Caco-2 (cell line): Measurements from ENCODE around the gene AUTS2. TPM values are rescaled to one million over a fixed set of nuclear protein-coding genes. Genes with fewer than 3 reads are reported as not detected.

ENCODE experiments used
- BruUV-seq: library from RNA; stranded (reverse); fragments of 400-500 nt; replicated peaks from 2 replicates; lab custom pipeline; 2021; lab: Mats Ljungman, UMichigan
- CTCF ChIA-PET: fragments of 300-600 bp; sonication (Branson Sonifier 250); formaldehyde crosslinking; loops from one replicate; lab custom pipeline; 2022; ENCODE audit warnings: antibody characterized with exemption; lab: Charles Lee
- POLR2A ChIA-PET: fragments of 300-600 bp; sonication (Branson Sonifier 250); formaldehyde crosslinking; loops from one replicate; lab custom pipeline; 2022; ENCODE audit warnings: antibody characterized with exemption; lab: Charles Lee
- DNase-seq, 2 experiments: peaks; one replicate each; pipeline versions ENCODE4 v3.0.0 to v3.0.0-alpha.2; 2020 to 2022
- H3K27me3 ChIP-seq: replicated peaks from 2 replicates; pipeline ENCODE4 v1.6.0; 2011; ENCODE audit warnings: low read length; ENCODE audit not compliant: control insufficient read depth, insufficient read depth
- H3K36me3 ChIP-seq: 2 replicates; pipeline ENCODE4 v1.5.1; 2011; ENCODE audit warnings: low read length; ENCODE audit not compliant: control insufficient read depth, insufficient read depth
- H3K4me1 ChIP-seq: fragments of 250-450 bp; sonication (Bioruptor Pico); 2 replicates; pipeline ENCODE4 v1.5.1; 2020; ENCODE audit warnings: mild to moderate bottlenecking
- H3K4me3 ChIP-seq: 2 replicates; pipeline ENCODE4 v1.5.1; 2011; ENCODE audit warnings: low read depth, mild to moderate bottlenecking, control low read depth, low read length
- H3K9me3 ChIP-seq: fragments of 250-450 bp; sonication (Bioruptor Pico); 2 replicates; pipeline ENCODE4 v1.5.1; 2020; ENCODE audit warnings: mild to moderate bottlenecking, moderate library complexity
- H3K27ac Mint-ChIP-seq: one replicate; pipeline ENCODE4 v1.8.0; 2022; ENCODE audit warnings: mixed read lengths; ENCODE audit not compliant: unreplicated experiment
- H3K27me3 Mint-ChIP-seq: one replicate; pipeline ENCODE4 v1.8.0; 2022; ENCODE audit warnings: mixed read lengths; ENCODE audit not compliant: insufficient read depth, unreplicated experiment
- H3K36me3 Mint-ChIP-seq: one replicate; pipeline ENCODE4 v1.8.0; 2022; ENCODE audit warnings: mild to moderate bottlenecking, mixed read lengths; ENCODE audit not compliant: insufficient read depth, unreplicated experiment
- H3K4me1 Mint-ChIP-seq: one replicate; pipeline ENCODE4 v1.8.0; 2022; ENCODE audit warnings: low read depth, mixed read lengths; ENCODE audit not compliant: unreplicated experiment
- H3K4me3 Mint-ChIP-seq: one replicate; pipeline ENCODE4 v1.8.0; 2022; ENCODE audit warnings: mild to moderate bottlenecking, moderate library complexity, mixed read lengths; ENCODE audit not compliant: unreplicated experiment
- H3K9me3 Mint-ChIP-seq: one replicate; pipeline ENCODE4 v1.8.0; 2022; ENCODE audit warnings: mixed read lengths; ENCODE audit not compliant: unreplicated experiment
- CTCF ChIP-seq, 2 experiments: fragments of 200-600 bp in 1 of 2; IDR thresholded peaks; 1 replicate in 1 of 2; 2 replicates in 1 of 2; pipeline versions ENCODE4 v1.5.1 to v1.8.0; 2011 to 2022; ENCODE audit warnings: antibody characterized with exemption in 1 of 2, control low read depth in 1 of 2, inconsistent platforms in 1 of 2, low read depth in 1 of 2, low read length in 1 of 2, mild to moderate bottlenecking in 1 of 2, moderate library complexity in 1 of 2; ENCODE audit not compliant: insufficient read depth in 1 of 2, severe bottlenecking in 1 of 2, unreplicated experiment in 1 of 2
- intact Hi-C: fragments of 100-400 bp; cut with micrococcal nuclease; formaldehyde crosslinking; loops from one replicate; pipeline ENCODE4 v1.10.0; 2022; ENCODE audit not compliant: unreplicated experiment
- total RNA-seq: library from RNA; stranded (reverse); gene quantifications from 2 replicates; pipeline ENCODE4 v1.2.3, GENCODE V29; 2022

Gene AUTS2
- total RNA-seq, 1 experiment from 2014 or later = 37.1 TPM

GRCh38 chr7:70786076-70786475, 1187.8 kb downstream of the AUTS2 start:
- intact Hi-C loops = no loop called here
- Histone ChIP-seq H3K4me1 (peaks cover 5% of the 10 kb centered on the region; the same call in 1 of the 2 replicates), H3K9me3 (no peaks in the 10 kb centered on the region), H3K27me3 (no peaks in the 10 kb centered on the region), H3K36me3 (peaks cover 8% of the 10 kb centered on the region), H3K4me3 (no peak overlapping the region)
- CTCF ChIA-PET = no interaction called here
- H3K27ac Mint-ChIP-seq = no peak overlapping the region
- peaks cover 10% of the 10 kb centered on the region for H3K9me3 Mint-ChIP-seq
- H3K36me3 Mint-ChIP-seq = peaks cover 92% of the 10 kb centered on the region
- peaks cover 13% of the 10 kb centered on the region for H3K4me1 Mint-ChIP-seq
- H3K4me3 Mint-ChIP-seq = no peak overlapping the region
- BruUV-seq = no TSS peak
- POLR2A ChIA-PET = no interaction called here
- no peak for DNase-seq
- TF ChIP-seq CTCF (IDR thresholded peaks at IDR 0.05; ENCODE audit: insufficient read depth in 1 of 2, low read depth in 1 of 2, low read length in 1 of 2, severe bottlenecking in 1 of 2, unreplicated experiment in 1 of 2) = no peak
- no peaks in the 10 kb centered on the region for H3K27me3 Mint-ChIP-seq

- no peak overlapping the region for H3K4me3 ChIP-seq
- H3K4me3 Mint-ChIP-seq = no peak overlapping the region
- peaks cover 6% of the 10 kb centered on the region for H3K36me3 ChIP-seq
- peaks cover 85% of the 10 kb centered on the region for H3K36me3 Mint-ChIP-seq
- DNase-seq = no peak
- peak overlapping the region; percentile 54 for H3K27ac Mint-ChIP-seq
- peaks cover 13% of the 10 kb centered on the region for H3K4me1 Mint-ChIP-seq
- CTCF ChIA-PET = interaction anchor here (0.5 kb wide), 1 partner anchor 14 kb away, joined by 3 read pairs; no protein-coding TSS in a partner anchor
- POLR2A ChIA-PET = no interaction called here
- TF ChIP-seq CTCF (IDR thresholded peaks at IDR 0.05; ENCODE audit: insufficient read depth in 1 of 2, low read depth in 1 of 2, low read length in 1 of 2, severe bottlenecking in 1 of 2, unreplicated experiment in 1 of 2) = no peak
- no peaks in the 10 kb centered on the region for H3K4me1 ChIP-seq
- peaks cover 10% of the 10 kb centered on the region for H3K9me3 Mint-ChIP-seq
- intact Hi-C loops = no loop called here
- H3K27me3 Mint-ChIP-seq = no peaks in the 10 kb centered on the region
- no peaks in the 10 kb centered on the region for H3K9me3 ChIP-seq
- no peaks in the 10 kb centered on the region for H3K27me3 ChIP-seq
- BruUV-seq = no TSS peak
Measured at GRCh38 chr7:70787286-70787685, 1189.0 kb downstream of the AUTS2 start.

- Mint-ChIP-seq H3K4me3 (no peak overlapping the region), H3K9me3 (peaks cover 10% of the 10 kb centered on the region), H3K36me3 (peaks cover 80% of the 10 kb centered on the region), H3K27me3 (no peaks in the 10 kb centered on the region), H3K4me1 (peaks cover 13% of the 10 kb centered on the region), H3K27ac (peak overlapping the region; percentile 54)
- CTCF ChIA-PET = no interaction called here
- POLR2A ChIA-PET = no interaction called here
- Histone ChIP-seq H3K36me3 (peaks cover 6% of the 10 kb centered on the region), H3K4me1 (no peaks in the 10 kb centered on the region), H3K4me3 (no peak overlapping the region), H3K27me3 (no peaks in the 10 kb centered on the region), H3K9me3 (no peaks in the 10 kb centered on the region)
- no TSS peak for BruUV-seq
- TF ChIP-seq CTCF (IDR thresholded peaks at IDR 0.05; ENCODE audit: insufficient read depth in 1 of 2, low read depth in 1 of 2, low read length in 1 of 2, severe bottlenecking in 1 of 2, unreplicated experiment in 1 of 2) = no peak
- DNase-seq = no peak
- intact Hi-C loops = no loop called here
Measured at GRCh38 chr7:70787771-70788170, 1189.5 kb downstream of the AUTS2 start.
